ENCODE data around the gene STAG1.
"Not testable (repeated sequence)": the region's sequence is repeated elsewhere in the genome, so short reads cannot be mapped to it uniquely, and the experiment has no call there.

The STAG1 gene

DNA sequence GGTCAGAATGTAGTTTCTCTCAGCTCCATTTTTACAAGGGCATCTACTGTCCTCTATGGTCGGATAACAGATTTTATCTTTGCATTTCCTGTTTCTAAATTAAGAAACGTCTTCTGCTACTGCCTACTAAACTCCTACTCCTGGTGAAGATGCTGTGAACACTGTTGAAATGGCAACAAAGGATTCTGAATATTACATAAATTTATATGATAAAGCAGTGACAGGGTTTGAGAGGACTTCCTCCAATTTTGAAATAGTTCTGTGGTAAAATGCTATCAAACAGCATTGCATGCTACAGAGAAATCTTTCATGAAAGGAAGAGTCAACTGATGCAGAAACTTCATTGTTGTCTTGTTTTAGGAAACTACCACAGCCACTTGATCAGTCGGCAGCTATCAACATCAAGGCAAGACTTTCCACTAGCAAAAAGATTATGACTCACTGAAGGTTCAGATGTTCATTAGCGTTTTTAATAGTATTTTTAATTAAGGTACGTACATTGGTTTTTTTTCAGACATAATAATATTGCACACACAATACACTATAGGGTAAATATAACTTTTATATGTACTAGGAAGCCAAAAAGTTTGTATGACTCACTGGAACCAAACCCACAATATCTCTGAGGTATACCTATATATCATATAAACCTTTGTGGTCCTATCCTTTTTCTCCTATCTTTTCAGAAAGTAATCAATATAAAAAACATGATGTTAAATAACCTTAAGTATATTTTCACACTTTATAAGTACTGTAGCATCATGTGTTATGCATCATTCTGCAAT, 156.1 kb downstream of the STAG1 start:
- Mint-ChIP-seq H3K4me1 (ENCODE audit: low read depth) (peaks cover 8% of the 10 kb centered on the region), H3K9me3 (no peaks in the 10 kb centered on the region), H3K27ac (peak overlapping the region; percentile 55), H3K4me3 (no peak overlapping the region), H3K27me3 (ENCODE audit: low read depth) (no peaks in the 10 kb centered on the region), H3K36me3 (ENCODE audit: low read depth) (peaks cover 6% of the 10 kb centered on the region)

DNA sequence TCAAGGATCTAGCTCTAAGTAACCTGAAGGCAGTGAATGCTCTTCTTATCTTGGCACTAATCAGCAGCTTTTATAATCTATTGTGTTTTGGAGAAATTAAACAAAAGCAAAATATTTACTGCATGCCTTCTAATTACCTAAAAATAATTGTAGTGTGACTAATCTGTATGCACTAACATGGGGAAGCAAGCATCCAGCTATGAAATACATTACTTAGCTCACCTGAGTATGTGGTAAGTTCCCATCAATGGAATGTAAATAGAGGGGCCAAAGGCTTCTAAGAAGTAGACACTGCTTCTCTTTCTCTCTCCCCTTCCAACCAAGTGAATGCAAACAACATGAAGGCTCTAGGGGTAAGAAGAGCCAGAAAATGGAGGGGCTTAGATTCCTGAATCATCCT, 165.6 kb downstream of the STAG1 start:
- H3K4me3 Mint-ChIP-seq, result no peak overlapping the region
- no peak overlapping the region for H3K27ac Mint-ChIP-seq
- peaks cover 8% of the 10 kb centered on the region for H3K36me3 Mint-ChIP-seq (ENCODE audit: low read depth)
- H3K4me1 Mint-ChIP-seq (ENCODE audit: low read depth), result no peaks in the 10 kb centered on the region
- no peaks in the 10 kb centered on the region for H3K27me3 Mint-ChIP-seq (ENCODE audit: low read depth)
- no peaks in the 10 kb centered on the region for H3K9me3 Mint-ChIP-seq

DNA sequence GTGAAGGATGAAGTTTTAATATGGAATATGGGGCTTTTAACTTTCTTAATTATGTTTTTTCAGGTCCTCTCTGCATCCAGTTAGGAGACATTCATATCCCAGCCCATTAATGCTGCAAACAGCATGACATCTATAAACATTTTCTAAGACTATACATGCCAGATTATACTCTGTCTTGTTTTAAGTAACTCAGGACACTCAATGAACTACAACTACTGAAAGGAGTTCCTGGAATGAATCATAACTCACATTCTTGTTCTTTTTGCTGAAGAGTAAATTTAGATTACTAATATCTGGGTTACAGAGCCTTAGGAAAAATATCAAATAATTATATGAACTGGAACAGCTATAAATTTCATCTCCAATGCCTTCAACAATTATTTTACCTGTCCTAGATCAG, 167.4 kb downstream of the STAG1 start:
- Mint-ChIP-seq H3K4me3 (no peak overlapping the region), H3K27me3 (ENCODE audit: low read depth) (no peaks in the 10 kb centered on the region), H3K9me3 (no peaks in the 10 kb centered on the region), H3K27ac (no peak overlapping the region), H3K4me1 (ENCODE audit: low read depth) (no peaks in the 10 kb centered on the region), H3K36me3 (ENCODE audit: low read depth) (peaks cover 8% of the 10 kb centered on the region)

DNA sequence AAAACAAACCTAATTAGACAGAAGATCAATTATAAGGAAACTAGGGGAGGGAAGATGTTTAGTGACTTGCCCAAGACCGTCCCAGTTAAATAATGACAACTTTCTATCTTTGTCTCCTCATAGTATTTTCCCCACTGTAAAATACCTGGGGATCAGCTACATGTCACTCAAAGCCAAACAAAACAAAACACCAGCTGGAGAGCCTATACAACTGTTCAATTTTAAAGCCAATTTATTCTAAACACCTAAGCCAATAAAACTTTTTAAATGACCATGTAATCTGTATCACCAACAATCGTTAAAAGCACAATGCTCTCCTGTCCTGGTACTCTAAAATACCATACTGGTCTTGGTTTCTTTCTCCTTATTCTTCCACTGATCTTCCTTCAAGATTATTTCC, 168.4 kb downstream of the STAG1 start:
- no peak overlapping the region for H3K27ac Mint-ChIP-seq
- peaks cover 11% of the 10 kb centered on the region for H3K36me3 Mint-ChIP-seq (ENCODE audit: low read depth)
- no peak overlapping the region for H3K4me3 Mint-ChIP-seq
- no peaks in the 10 kb centered on the region for H3K4me1 Mint-ChIP-seq (ENCODE audit: low read depth)
- H3K9me3 Mint-ChIP-seq, result no peaks in the 10 kb centered on the region
- no peaks in the 10 kb centered on the region for H3K27me3 Mint-ChIP-seq (ENCODE audit: low read depth)

DNA sequence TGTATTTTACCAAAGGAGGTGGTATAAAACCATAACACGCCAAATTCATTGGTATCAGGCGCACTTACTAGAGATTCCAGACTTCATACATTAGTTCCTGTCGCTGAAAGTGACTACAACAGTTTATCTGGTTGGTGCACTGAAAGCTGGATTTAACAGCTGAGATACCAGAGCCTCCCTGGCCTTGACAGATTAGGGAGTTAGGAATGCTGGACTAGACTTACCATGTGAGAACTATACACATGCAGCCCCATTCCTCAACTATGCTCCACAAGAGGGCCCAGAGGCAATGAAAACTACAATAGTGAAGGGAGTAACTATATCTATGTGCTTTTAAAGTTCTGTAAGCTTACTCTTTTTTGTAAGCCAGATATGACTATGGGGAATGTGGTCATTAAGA, 174.4 kb downstream of the STAG1 start:
- Mint-ChIP-seq H3K4me1 (ENCODE audit: low read depth) (no peaks in the 10 kb centered on the region), H3K36me3 (ENCODE audit: low read depth) (peaks cover 6% of the 10 kb centered on the region), H3K4me3 (no peak overlapping the region), H3K27me3 (ENCODE audit: low read depth) (no peaks in the 10 kb centered on the region), H3K27ac (no peak overlapping the region), H3K9me3 (no peaks in the 10 kb centered on the region)

DNA sequence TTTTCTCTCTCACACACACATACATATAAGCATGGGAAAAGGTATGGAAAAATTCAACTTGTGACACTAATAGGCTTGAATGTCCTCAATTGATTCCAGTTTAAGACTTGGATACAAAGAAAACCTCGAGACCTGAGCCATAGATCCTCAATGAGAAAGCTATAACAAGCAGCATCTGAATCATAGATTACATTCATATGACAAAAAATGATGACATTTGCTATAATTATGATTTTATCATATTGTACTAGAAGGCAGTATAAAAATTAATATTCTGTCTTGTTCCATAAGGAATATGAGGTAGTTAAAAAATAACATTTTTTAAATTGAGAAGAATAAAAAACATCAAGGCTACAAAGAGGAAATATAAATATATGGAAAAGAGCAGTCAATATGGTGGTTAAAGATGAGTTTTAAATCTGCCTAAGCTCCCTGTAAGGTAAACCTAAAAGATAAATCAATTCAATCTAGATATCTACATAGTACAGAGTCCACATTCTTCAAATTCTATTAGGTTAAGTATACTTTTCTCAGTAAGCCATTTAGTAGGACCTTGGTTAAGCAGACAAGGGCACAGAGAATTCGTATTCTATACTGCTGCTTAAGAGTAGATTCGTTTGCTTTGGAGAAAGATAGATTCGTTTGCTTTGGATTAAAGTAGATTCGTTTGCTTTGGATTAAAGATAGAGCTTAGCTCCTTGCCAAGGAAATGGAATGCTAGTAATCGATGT, 175.7 kb downstream of the STAG1 start:
- Mint-ChIP-seq H3K27me3 (ENCODE audit: low read depth) (no peaks in the 10 kb centered on the region), H3K9me3 (no peaks in the 10 kb centered on the region), H3K4me3 (no peak overlapping the region), H3K36me3 (ENCODE audit: low read depth) (peaks cover 6% of the 10 kb centered on the region), H3K27ac (no peak overlapping the region), H3K4me1 (ENCODE audit: low read depth) (no peaks in the 10 kb centered on the region)

DNA sequence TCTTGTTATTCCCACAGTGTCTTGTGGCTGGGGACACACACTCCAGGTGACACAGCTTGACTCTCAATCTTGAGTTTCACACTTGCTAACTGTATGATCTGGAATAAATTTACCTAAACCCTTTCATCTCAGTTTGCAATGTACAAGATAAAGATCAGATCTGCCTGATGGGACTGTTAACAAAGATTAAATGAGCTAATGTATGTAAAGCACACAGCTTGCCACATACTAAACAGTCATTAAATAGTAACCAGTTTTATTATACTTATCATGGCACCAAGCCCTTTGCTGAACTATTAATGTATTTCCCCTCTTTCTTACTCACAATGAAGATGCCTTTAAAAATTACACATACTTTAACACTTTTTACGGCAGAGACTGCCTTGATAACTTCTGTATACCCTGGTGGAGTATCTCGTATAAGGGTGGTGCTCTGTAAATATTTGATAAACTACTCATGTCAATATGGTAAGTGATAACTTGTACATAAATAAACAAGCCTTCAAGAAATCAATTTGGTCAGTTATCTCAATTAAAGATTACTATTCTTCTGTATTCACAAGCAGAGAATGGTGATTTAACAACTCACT, 184.5 kb downstream of the STAG1 start:
- Mint-ChIP-seq H3K36me3 (ENCODE audit: low read depth) (peaks cover 11% of the 10 kb centered on the region), H3K27me3 (ENCODE audit: low read depth) (no peaks in the 10 kb centered on the region), H3K9me3 (no peaks in the 10 kb centered on the region), H3K27ac (no peak overlapping the region), H3K4me1 (ENCODE audit: low read depth) (no peaks in the 10 kb centered on the region), H3K4me3 (no peak overlapping the region)

DNA sequence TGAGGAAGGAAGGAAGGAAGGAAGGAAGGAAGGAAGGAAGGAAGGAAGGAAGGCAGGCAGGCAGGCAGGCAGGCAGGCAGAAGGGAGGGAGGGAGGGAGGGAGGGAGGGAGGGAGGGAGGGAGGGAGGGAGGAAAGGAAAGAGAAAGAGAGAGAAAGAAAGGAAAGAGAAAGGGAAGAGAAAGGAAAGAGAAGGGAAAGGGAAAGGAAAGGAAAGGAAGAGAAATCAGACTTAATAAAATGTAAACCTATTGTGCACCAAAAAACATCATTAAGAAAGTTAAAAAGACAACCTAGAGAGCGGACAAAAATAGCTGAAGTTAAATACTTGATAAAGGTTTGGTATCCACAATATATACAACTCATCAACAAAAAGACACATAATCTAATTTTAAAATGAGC, 187.2 kb downstream of the STAG1 start:
- H3K36me3 Mint-ChIP-seq (ENCODE audit: low read depth), result peaks cover 11% of the 10 kb centered on the region
- H3K4me1 Mint-ChIP-seq (ENCODE audit: low read depth); H3K27ac Mint-ChIP-seq; H3K4me3 Mint-ChIP-seq; H3K9me3 Mint-ChIP-seq; H3K27me3 Mint-ChIP-seq (ENCODE audit: low read depth): not testable (repeated sequence)

DNA sequence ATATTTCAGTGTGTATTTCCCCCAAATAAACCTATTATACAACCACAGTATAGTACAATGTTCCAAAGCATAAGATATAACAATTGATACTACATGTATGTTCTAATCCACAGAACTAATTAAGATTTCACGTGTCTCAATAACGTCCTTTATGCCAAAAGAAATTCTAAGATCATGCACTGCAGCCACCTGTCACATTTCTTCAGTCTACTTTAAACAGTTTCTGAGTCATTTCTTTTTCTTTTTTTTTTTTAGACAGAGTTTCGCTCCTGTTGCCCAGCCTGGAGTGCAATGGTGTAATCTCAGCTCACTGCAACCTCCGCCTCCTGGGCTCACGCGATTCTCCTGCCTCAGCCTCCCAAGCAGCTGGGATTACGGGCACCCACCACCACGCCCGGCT, 190.2 kb downstream of the STAG1 start:
- Mint-ChIP-seq H3K27me3 (ENCODE audit: low read depth) (no peaks in the 10 kb centered on the region), H3K36me3 (ENCODE audit: low read depth) (peaks cover 11% of the 10 kb centered on the region), H3K4me3 (no peak overlapping the region), H3K4me1 (ENCODE audit: low read depth) (no peaks in the 10 kb centered on the region), H3K27ac (no peak overlapping the region), H3K9me3 (no peaks in the 10 kb centered on the region)

DNA sequence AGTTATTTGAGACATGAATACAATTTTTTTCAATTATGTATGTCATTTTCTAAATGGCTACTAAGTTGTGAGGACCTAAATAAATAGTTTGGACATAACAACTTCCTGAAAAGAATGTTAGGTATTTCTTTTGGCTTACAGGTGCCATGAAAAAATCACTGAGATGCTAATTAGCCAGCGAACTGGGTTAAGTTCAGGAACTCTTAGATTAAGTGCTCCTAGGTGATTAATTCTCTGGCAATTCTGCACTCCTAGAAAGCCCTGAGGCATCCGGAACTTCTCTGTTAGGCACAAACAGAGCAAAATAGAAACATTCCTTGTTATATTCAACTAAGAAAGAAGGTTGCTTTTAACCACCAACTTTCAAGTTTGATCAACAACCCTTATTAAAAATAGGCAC, 192.3 kb downstream of the STAG1 start:
- no peaks in the 10 kb centered on the region for H3K27me3 Mint-ChIP-seq (ENCODE audit: low read depth)
- no peaks in the 10 kb centered on the region for H3K9me3 Mint-ChIP-seq
- no peak overlapping the region for H3K27ac Mint-ChIP-seq
- no peaks in the 10 kb centered on the region for H3K4me1 Mint-ChIP-seq (ENCODE audit: low read depth)
- H3K4me3 Mint-ChIP-seq, result no peak overlapping the region
- peaks cover 4% of the 10 kb centered on the region for H3K36me3 Mint-ChIP-seq (ENCODE audit: low read depth)

DNA sequence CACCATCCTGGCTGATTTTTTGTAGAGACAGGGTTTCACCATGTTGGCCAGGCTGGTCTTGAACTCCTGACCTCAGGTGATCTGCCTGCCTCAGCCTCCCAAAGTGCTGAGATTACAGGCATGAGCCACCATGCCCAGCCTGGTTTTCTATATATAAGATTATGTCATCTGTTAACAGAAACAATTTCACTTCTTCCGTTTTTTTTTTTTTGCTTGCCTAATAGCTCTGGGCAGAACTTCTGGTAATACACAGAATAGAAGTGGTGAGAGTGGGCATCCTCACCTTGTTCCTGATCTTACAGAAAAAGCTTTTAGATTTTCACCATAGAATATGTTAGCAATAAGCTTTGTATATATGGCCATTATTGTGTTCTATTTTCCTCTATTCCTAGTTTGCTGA, 202.7 kb downstream of the STAG1 start:
- H3K36me3 Mint-ChIP-seq (ENCODE audit: low read depth), result peaks cover 15% of the 10 kb centered on the region
- not testable (repeated sequence) for H3K9me3 Mint-ChIP-seq; H3K4me1 Mint-ChIP-seq (ENCODE audit: low read depth); H3K4me3 Mint-ChIP-seq; H3K27me3 Mint-ChIP-seq (ENCODE audit: low read depth); H3K27ac Mint-ChIP-seq

DNA sequence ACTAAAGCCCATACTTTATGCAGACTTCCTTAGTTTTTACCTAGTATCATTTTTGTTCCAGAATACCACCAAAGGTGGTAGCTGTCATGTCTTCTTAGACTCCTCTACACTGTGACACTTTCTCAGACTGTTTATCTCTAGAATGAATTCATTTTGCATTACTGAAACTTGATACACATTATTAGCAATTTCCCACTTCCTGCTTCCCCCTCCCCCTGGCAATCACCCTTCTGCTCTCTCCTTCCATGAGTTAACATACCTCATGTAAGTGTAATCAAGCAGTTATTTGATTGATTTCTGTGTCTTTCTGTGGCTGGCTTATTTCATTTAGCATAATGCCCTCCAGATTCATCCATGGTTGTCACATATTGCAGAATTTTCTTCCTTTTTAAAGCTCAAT, 204.9 kb downstream of the STAG1 start:
- H3K27ac Mint-ChIP-seq, result no peak overlapping the region

DNA sequence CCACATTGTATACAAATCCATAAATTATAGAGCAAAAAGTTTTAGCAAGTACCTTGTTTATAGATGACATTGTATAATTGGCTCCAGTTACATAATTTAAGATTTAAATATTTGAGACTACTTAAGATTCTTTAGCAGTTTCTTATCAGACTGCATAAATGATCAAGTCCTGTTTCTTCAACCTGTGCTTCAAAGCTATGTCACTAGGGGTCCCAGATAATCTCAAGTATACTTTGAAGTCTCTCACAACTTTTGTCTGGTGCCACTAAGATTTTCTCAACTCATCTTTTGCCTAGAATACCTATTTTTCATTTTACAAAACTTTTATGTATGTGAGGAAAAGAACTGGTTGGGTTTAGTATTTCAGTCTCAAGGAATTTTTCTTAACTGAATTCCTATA, 205.5 kb downstream of the STAG1 start:
- no peak overlapping the region for H3K27ac Mint-ChIP-seq
- H3K4me3 Mint-ChIP-seq, result no peak overlapping the region
- H3K27me3 Mint-ChIP-seq (ENCODE audit: low read depth), result no peaks in the 10 kb centered on the region
- H3K36me3 Mint-ChIP-seq (ENCODE audit: low read depth), result peaks cover 13% of the 10 kb centered on the region
- H3K4me1 Mint-ChIP-seq (ENCODE audit: low read depth), result no peaks in the 10 kb centered on the region
- H3K9me3 Mint-ChIP-seq, result no peaks in the 10 kb centered on the region

More for the DNA sequence above, 204.9 kb downstream of the STAG1 start:
- H3K27me3 Mint-ChIP-seq (ENCODE audit: low read depth), result no peaks in the 10 kb centered on the region
- H3K4me3 Mint-ChIP-seq, result no peak overlapping the region
- no peaks in the 10 kb centered on the region for H3K4me1 Mint-ChIP-seq (ENCODE audit: low read depth)
- peaks cover 13% of the 10 kb centered on the region for H3K36me3 Mint-ChIP-seq (ENCODE audit: low read depth)
- H3K9me3 Mint-ChIP-seq, result no peaks in the 10 kb centered on the region

DNA sequence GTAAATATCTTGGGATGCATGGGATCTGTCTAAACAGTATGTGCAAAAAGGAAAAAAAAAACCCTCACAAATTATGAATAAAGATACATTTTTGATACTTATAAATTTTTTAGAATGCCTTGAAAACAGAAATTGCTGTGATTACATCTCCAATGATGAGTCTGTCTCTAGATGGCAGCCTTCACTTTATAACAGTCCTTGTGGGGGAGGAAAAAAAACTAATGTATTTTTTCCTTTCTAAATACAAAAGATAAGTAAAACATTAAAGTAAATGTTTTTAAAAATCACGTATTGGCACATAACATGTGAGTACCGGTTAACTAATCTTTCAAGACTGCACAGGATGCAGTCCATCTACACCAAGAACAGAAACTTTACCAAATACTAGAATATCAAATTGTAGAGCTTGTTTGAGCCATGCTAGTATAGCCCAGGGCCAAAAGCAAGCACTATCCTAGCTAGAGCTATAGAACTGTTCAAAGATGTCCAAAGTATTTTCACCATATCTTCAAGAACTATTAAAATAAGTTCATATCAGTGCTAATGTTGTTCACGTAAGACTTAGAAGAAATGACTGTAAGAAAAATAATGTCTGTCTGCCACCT, 206.4 kb downstream of the STAG1 start:
- Mint-ChIP-seq H3K27ac (no peak overlapping the region), H3K4me3 (no peak overlapping the region), H3K27me3 (ENCODE audit: low read depth) (no peaks in the 10 kb centered on the region), H3K4me1 (ENCODE audit: low read depth) (no peaks in the 10 kb centered on the region), H3K36me3 (ENCODE audit: low read depth) (peaks cover 12% of the 10 kb centered on the region), H3K9me3 (no peaks in the 10 kb centered on the region)

DNA sequence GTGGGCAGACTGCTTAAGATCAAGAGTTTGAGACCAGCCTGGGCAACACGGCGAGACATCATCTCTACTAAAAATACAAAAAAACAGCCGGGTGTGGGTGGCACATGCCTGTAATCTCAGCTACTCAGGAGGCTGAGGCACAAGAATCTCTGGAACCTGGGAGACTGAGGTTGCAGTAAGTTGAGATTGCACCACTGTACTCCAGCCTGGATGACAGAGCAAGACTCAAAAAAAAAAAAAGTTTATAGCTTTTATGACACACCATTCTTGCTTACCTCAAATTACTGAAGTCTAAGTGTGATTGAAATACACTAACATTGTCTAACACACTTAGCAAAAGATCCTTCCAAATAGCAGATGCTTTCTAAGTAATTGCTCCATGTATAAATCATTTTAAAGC, 207.6 kb downstream of the STAG1 start:
- Mint-ChIP-seq H3K27me3 (ENCODE audit: low read depth) (no peaks in the 10 kb centered on the region), H3K9me3 (no peaks in the 10 kb centered on the region), H3K36me3 (ENCODE audit: low read depth) (peaks cover 9% of the 10 kb centered on the region), H3K4me1 (ENCODE audit: low read depth) (no peaks in the 10 kb centered on the region), H3K4me3 (no peak overlapping the region), H3K27ac (no peak overlapping the region)
